Transverse colon (tissue), 4 donors: ENCODE data around the gene ZNF581.

Experiments
- EP300 ChIP-seq: sonication (generic); formaldehyde crosslinking; IDR thresholded peaks from one replicate; pipeline ENCODE4 v1.6.1; 2017; ENCODE audit warnings: antibody characterized with exemption, low read depth
- POLR2A ChIP-seq: fragments of 450-650 bp; IDR thresholded peaks from one replicate; pipeline ENCODE4 v1.6.1; 2016; ENCODE audit warnings: antibody characterized with exemption, mild to moderate bottlenecking, moderate library complexity
- POLR2AphosphoS5 ChIP-seq, 3 donors: sonication (generic); formaldehyde crosslinking; IDR thresholded peaks; one replicate each; pipeline ENCODE4 v1.6.1; 2016; ENCODE audit warnings: antibody characterized with exemption in 3 of 3
- TF ChIP-seq, protein P1 (sequence below), 5 experiments: fragments of 200-600 bp in 3 of 5; fragments of 450-650 bp in 2 of 5; sonication (generic) in 3 of 5; IDR thresholded peaks; 1 replicate in 2 of 5; 2 replicates in 3 of 5; pipeline ENCODE4 v1.5.1; 2016 to 2017; ENCODE audit warnings: antibody characterized with exemption in 5 of 5, inconsistent platforms in 3 of 5, mild to moderate bottlenecking in 2 of 5, moderate library complexity in 1 of 5

DNA sequence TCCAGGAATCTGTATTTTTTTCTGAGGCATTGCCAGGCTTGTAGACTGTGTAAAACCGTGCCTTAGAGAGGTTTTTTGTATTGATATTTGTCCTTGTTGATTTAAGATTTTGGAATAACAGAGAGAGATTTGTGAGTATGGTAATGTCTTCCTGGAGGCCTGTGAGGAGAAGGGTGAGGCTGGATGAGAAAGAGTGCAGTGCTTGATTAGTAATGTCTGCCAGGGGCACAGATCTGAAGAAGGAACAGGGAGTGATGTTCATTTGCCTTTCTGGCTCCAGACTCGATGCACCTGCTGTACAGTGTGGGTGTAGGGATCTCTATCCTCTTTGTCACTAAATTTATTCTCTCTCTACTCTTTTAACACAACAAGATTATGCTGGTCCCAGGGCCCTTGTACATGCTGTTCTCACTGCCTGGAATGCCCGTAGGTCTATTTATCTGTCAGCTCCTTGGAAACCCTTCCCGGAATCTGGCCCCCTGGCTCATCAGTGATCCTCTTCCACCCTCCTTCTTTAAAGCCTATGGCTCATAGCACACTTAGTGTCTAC lies 48.4 kb upstream of the ZNF581 start:
- TF ChIP-seq, protein P1, sequence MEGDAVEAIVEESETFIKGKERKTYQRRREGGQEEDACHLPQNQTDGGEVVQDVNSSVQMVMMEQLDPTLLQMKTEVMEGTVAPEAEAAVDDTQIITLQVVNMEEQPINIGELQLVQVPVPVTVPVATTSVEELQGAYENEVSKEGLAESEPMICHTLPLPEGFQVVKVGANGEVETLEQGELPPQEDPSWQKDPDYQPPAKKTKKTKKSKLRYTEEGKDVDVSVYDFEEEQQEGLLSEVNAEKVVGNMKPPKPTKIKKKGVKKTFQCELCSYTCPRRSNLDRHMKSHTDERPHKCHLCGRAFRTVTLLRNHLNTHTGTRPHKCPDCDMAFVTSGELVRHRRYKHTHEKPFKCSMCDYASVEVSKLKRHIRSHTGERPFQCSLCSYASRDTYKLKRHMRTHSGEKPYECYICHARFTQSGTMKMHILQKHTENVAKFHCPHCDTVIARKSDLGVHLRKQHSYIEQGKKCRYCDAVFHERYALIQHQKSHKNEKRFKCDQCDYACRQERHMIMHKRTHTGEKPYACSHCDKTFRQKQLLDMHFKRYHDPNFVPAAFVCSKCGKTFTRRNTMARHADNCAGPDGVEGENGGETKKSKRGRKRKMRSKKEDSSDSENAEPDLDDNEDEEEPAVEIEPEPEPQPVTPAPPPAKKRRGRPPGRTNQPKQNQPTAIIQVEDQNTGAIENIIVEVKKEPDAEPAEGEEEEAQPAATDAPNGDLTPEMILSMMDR (IDR thresholded peaks at IDR 0.05), result no peak
- TF ChIP-seq POLR2A (no peak), EP300 (no peak), POLR2AphosphoS5 (IDR thresholded peaks at IDR 0.05) (no peak)
